Measurements from ENCODE around the gene MRFAP1.

DNA sequence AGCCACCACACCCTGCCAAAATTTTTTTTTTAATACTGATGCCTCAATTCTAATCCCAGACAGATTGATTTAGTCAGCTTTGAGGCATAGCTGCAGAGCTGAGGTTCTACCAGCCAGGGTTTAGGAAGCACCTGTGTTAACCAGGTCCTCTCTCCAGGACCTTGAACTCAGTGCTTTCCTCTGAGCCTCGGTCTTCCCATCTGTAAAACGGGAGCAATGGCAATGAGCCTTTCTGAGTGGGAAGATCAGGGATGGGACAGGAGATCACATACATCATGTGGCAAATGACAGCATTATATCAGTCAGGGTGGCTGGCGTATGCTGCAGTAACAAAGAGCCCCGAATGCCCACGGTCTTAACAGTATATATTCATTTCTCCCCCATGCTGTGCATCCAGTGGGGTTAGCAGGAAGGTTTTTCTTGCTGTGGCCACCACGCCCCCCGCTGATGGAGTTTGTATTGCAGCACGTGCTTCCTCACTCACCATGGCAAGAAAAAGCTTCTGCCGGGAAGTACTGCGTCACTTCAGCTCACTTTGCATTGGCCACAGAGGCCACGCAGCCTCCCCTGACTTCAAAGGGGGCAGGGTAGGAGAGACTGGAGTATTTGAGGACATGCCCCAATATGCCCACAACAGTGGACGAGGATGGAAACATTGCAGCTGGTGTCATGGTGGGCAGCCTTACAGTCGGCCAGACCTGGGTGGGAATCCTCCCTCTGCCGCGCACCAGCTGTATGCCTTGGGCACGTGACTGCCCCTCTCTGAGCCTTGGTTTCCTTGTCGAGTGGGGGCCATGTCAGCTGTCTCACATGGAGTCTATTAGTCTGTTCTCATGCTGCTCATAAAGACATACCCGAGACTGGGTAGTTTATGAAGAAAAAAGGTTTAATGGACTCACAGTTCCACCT, 24.1 kb upstream of the MRFAP1 start:
- TF ChIP-seq, protein P1, sequence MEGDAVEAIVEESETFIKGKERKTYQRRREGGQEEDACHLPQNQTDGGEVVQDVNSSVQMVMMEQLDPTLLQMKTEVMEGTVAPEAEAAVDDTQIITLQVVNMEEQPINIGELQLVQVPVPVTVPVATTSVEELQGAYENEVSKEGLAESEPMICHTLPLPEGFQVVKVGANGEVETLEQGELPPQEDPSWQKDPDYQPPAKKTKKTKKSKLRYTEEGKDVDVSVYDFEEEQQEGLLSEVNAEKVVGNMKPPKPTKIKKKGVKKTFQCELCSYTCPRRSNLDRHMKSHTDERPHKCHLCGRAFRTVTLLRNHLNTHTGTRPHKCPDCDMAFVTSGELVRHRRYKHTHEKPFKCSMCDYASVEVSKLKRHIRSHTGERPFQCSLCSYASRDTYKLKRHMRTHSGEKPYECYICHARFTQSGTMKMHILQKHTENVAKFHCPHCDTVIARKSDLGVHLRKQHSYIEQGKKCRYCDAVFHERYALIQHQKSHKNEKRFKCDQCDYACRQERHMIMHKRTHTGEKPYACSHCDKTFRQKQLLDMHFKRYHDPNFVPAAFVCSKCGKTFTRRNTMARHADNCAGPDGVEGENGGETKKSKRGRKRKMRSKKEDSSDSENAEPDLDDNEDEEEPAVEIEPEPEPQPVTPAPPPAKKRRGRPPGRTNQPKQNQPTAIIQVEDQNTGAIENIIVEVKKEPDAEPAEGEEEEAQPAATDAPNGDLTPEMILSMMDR (IDR thresholded peaks at IDR 0.05), result no peak
- TF ChIP-seq, protein P2, sequence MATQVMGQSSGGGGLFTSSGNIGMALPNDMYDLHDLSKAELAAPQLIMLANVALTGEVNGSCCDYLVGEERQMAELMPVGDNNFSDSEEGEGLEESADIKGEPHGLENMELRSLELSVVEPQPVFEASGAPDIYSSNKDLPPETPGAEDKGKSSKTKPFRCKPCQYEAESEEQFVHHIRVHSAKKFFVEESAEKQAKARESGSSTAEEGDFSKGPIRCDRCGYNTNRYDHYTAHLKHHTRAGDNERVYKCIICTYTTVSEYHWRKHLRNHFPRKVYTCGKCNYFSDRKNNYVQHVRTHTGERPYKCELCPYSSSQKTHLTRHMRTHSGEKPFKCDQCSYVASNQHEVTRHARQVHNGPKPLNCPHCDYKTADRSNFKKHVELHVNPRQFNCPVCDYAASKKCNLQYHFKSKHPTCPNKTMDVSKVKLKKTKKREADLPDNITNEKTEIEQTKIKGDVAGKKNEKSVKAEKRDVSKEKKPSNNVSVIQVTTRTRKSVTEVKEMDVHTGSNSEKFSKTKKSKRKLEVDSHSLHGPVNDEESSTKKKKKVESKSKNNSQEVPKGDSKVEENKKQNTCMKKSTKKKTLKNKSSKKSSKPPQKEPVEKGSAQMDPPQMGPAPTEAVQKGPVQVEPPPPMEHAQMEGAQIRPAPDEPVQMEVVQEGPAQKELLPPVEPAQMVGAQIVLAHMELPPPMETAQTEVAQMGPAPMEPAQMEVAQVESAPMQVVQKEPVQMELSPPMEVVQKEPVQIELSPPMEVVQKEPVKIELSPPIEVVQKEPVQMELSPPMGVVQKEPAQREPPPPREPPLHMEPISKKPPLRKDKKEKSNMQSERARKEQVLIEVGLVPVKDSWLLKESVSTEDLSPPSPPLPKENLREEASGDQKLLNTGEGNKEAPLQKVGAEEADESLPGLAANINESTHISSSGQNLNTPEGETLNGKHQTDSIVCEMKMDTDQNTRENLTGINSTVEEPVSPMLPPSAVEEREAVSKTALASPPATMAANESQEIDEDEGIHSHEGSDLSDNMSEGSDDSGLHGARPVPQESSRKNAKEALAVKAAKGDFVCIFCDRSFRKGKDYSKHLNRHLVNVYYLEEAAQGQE (IDR thresholded peaks at IDR 0.05; ENCODE audit: insufficient read depth in 1 of 2, low read depth in 2 of 2, low read length in 1 of 2), result no peak
- TF ChIP-seq POLR2AphosphoS5 (IDR thresholded peaks at IDR 0.05; ENCODE audit: low read depth, low read length) (no peak), TCF7L2 (IDR thresholded peaks at IDR 0.05; ENCODE audit: low read depth, low read length) (no peak), SIN3A (IDR thresholded peaks at IDR 0.05; ENCODE audit: borderline replicate concordance, insufficient read depth, low read depth, low read length) (no peak)
